Measurements from ENCODE around the gene SPP2. TPM values are rescaled to one million over a fixed set of nuclear protein-coding genes. Genes with fewer than 3 reads are reported as not detected.

Gene SPP2
- total RNA-seq, 1 experiment from 2014 or later = not detected

DNA sequence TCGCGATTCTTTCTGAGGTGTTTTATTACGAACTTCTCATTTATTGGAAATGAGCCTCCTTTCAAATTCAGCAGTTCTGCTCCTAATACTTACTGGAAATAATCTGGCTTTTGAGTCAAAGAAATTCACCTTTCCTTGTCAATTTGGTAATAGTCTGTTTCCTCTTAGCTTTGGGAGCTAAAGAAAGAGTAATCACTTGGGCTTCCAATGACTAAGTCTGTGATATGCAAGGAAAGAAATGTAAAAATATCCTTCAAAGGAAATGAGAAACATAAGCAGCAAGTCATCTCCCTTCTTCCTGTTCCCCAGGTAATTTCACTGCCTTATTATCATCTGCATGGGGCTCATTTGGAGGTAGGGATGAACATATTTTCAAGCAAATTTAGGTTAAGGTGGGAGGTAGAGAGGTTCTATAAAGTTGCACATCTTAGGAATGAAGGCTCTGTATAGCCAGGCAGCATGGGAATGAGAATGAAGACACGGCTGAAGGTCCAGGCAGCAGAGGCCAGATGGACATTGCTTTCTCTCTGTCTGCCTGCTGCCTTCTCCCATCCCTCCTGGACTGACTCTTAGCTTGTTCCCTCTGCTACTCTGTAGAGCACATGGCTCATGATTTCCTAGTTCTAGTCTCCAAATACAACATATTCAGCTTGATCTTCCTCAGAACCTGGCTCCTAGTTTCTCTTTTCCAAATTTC, 1.0 kb downstream of the SPP2 start:
- H3K27ac ChIP-seq (ENCODE audit: insufficient read length, low read depth, low read length) = no peak overlapping the region
- H3K9ac ChIP-seq (ENCODE audit: extremely low read depth, insufficient read length, low read length) = no peak overlapping the region
- H3K56ac ChIP-seq (ENCODE audit: insufficient read length, low read depth, low read length) = no peak overlapping the region
- H3K4me2 ChIP-seq (ENCODE audit: insufficient read depth, insufficient read length, low read length) = no peak overlapping the region
- H3K14ac ChIP-seq (ENCODE audit: insufficient read depth, low read length) = no peak overlapping the region
- no peak overlapping the region for H4K8ac ChIP-seq (replicated peaks; ENCODE audit: insufficient read length, low read depth, low read length)
- no peaks in the 10 kb centered on the region for H3K9me3 ChIP-seq (ENCODE audit: control insufficient read depth, low read depth, low read length)
- H3K27ac Mint-ChIP-seq = no peak overlapping the region
- H3T11ph ChIP-seq (ENCODE audit: low read length) = no peak overlapping the region
- H3K27me3 ChIP-seq (ENCODE audit: insufficient read depth, low read length) = no peaks in the 10 kb centered on the region
- H2BK12ac ChIP-seq (ENCODE audit: insufficient read length, low read depth, low read length) = no peak overlapping the region
- no peak overlapping the region for H2BK5ac ChIP-seq (ENCODE audit: insufficient read length, low read length)
- peaks cover 3 to 8% of the 10 kb centered on the region in 2 experiments for H3K4me1 Mint-ChIP-seq
- H2BK20ac ChIP-seq (ENCODE audit: low read depth, low read length, poor library complexity, severe bottlenecking) = no peak overlapping the region
- H2BK15ac ChIP-seq (ENCODE audit: low read depth, low read length) = no peak overlapping the region
- no peak overlapping the region for H4K91ac ChIP-seq (ENCODE audit: insufficient read length, low read depth, low read length)
- no peak for DNase-seq
- no peaks in the 10 kb centered on the region; the same call in 1 of the 2 replicates for H3K4me1 ChIP-seq (ENCODE audit: insufficient read depth, low read length)
- H2AFZ ChIP-seq (ENCODE audit: low read length) = no peak overlapping the region
- H3K18ac ChIP-seq (ENCODE audit: insufficient read length, low read depth, low read length) = no peak overlapping the region
- WGBS (ENCODE audit: extremely low coverage, insufficient read length, low lambda C conversion rate) = no CpG with 5 or more reads among the region's 4 CpGs
- H3K4ac ChIP-seq (ENCODE audit: low read depth, low read length) = no peak overlapping the region
- no peaks in the 10 kb centered on the region for H3K79me2 ChIP-seq (ENCODE audit: insufficient read depth, low read length)
- H3K9me3 Mint-ChIP-seq = no peaks in the 10 kb centered on the region
- H3K23me2 ChIP-seq (ENCODE audit: insufficient read length, low read depth, low read length, poor library complexity, severe bottlenecking) = no peaks in the 10 kb centered on the region
- no peaks in the 10 kb centered on the region for H3K36me3 Mint-ChIP-seq (ENCODE audit: insufficient read depth in 1 of 3, low read depth in 3 of 3)
- H3K27me3 Mint-ChIP-seq (ENCODE audit: low read depth) = peaks cover 10% of the 10 kb centered on the region
- H4K20me1 ChIP-seq (ENCODE audit: control insufficient read depth, insufficient read depth, insufficient read length) = no peaks in the 10 kb centered on the region
- no peak overlapping the region for H4K5ac ChIP-seq (ENCODE audit: insufficient read length, low read depth, low read length)
- H3K4me3 Mint-ChIP-seq = no peak overlapping the region
- no peak overlapping the region for H3K23ac ChIP-seq (ENCODE audit: insufficient read length, low read depth, low read length)
- no peak overlapping the region for H2BK120ac ChIP-seq (ENCODE audit: low read depth, low read length, poor library complexity, severe bottlenecking)
- H3K79me1 ChIP-seq (ENCODE audit: insufficient read depth, low read depth, low read length, poor library complexity, severe bottlenecking) = no peaks in the 10 kb centered on the region
- no peak overlapping the region for H2AK5ac ChIP-seq (ENCODE audit: insufficient read length, low read length)
- TF ChIP-seq, protein P1, sequence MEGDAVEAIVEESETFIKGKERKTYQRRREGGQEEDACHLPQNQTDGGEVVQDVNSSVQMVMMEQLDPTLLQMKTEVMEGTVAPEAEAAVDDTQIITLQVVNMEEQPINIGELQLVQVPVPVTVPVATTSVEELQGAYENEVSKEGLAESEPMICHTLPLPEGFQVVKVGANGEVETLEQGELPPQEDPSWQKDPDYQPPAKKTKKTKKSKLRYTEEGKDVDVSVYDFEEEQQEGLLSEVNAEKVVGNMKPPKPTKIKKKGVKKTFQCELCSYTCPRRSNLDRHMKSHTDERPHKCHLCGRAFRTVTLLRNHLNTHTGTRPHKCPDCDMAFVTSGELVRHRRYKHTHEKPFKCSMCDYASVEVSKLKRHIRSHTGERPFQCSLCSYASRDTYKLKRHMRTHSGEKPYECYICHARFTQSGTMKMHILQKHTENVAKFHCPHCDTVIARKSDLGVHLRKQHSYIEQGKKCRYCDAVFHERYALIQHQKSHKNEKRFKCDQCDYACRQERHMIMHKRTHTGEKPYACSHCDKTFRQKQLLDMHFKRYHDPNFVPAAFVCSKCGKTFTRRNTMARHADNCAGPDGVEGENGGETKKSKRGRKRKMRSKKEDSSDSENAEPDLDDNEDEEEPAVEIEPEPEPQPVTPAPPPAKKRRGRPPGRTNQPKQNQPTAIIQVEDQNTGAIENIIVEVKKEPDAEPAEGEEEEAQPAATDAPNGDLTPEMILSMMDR (conservative IDR thresholded peaks at IDR 0.05) = no peak

Data from H9 (cell line).